HL-60 (cell line): ENCODE data around the gene PRPS1L1.

ENCODE experiments used
- GABPA ChIP-seq: IDR thresholded peaks from 2 replicates; pipeline ENCODE4 v1.6.1; 2012; ENCODE audit warnings: low read depth
- POLR2AphosphoS5 ChIP-seq: IDR thresholded peaks from 2 replicates; pipeline ENCODE4 v1.6.1; 2012; ENCODE audit warnings: low read depth
- SPI1 ChIP-seq: IDR thresholded peaks from 2 replicates; pipeline ENCODE4 v1.6.1; 2012; ENCODE audit warnings: low read depth, mild to moderate bottlenecking, borderline replicate concordance
- TF ChIP-seq, protein P1 (sequence below): IDR thresholded peaks from 2 replicates; pipeline ENCODE4 v1.6.1; 2012; ENCODE audit warnings: low read depth; ENCODE audit not compliant: insufficient replicate concordance
- TF ChIP-seq, protein P2 (sequence below): IDR thresholded peaks from one replicate; pipeline ENCODE4 v1.5.1; 2011; ENCODE audit warnings: low read length, control low read depth, inconsistent platforms; ENCODE audit not compliant: insufficient read depth

- TF ChIP-seq, protein P1, sequence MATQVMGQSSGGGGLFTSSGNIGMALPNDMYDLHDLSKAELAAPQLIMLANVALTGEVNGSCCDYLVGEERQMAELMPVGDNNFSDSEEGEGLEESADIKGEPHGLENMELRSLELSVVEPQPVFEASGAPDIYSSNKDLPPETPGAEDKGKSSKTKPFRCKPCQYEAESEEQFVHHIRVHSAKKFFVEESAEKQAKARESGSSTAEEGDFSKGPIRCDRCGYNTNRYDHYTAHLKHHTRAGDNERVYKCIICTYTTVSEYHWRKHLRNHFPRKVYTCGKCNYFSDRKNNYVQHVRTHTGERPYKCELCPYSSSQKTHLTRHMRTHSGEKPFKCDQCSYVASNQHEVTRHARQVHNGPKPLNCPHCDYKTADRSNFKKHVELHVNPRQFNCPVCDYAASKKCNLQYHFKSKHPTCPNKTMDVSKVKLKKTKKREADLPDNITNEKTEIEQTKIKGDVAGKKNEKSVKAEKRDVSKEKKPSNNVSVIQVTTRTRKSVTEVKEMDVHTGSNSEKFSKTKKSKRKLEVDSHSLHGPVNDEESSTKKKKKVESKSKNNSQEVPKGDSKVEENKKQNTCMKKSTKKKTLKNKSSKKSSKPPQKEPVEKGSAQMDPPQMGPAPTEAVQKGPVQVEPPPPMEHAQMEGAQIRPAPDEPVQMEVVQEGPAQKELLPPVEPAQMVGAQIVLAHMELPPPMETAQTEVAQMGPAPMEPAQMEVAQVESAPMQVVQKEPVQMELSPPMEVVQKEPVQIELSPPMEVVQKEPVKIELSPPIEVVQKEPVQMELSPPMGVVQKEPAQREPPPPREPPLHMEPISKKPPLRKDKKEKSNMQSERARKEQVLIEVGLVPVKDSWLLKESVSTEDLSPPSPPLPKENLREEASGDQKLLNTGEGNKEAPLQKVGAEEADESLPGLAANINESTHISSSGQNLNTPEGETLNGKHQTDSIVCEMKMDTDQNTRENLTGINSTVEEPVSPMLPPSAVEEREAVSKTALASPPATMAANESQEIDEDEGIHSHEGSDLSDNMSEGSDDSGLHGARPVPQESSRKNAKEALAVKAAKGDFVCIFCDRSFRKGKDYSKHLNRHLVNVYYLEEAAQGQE = no peak
- TF ChIP-seq, protein P2, sequence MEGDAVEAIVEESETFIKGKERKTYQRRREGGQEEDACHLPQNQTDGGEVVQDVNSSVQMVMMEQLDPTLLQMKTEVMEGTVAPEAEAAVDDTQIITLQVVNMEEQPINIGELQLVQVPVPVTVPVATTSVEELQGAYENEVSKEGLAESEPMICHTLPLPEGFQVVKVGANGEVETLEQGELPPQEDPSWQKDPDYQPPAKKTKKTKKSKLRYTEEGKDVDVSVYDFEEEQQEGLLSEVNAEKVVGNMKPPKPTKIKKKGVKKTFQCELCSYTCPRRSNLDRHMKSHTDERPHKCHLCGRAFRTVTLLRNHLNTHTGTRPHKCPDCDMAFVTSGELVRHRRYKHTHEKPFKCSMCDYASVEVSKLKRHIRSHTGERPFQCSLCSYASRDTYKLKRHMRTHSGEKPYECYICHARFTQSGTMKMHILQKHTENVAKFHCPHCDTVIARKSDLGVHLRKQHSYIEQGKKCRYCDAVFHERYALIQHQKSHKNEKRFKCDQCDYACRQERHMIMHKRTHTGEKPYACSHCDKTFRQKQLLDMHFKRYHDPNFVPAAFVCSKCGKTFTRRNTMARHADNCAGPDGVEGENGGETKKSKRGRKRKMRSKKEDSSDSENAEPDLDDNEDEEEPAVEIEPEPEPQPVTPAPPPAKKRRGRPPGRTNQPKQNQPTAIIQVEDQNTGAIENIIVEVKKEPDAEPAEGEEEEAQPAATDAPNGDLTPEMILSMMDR = no peak
- TF ChIP-seq POLR2AphosphoS5 (no peak), SPI1 (no peak), GABPA (no peak)
These were observed 19.0 kb upstream of the PRPS1L1 start for GRCh38 chr7:18046601-18047000.
